HEK293 (cell line): ENCODE data around the gene PITPNC1.

Source experiments
- CTCF ChIP-seq: fragments of 450-650 bp; formaldehyde crosslinking; IDR thresholded peaks from 2 replicates; pipeline ENCODE4 v1.5.1; 2016; ENCODE audit warnings: missing biosample characterization, missing genetic modification characterization
- TSHZ1 ChIP-seq: fragments of 450-650 bp; formaldehyde crosslinking; IDR thresholded peaks from 2 replicates; pipeline ENCODE4 v1.5.1; 2016; ENCODE audit warnings: missing biosample characterization, missing genetic modification characterization, borderline replicate concordance
- YY1 ChIP-seq: fragments of 450-650 bp; formaldehyde crosslinking; IDR thresholded peaks from 2 replicates; pipeline ENCODE4 v1.5.1; 2018; ENCODE audit warnings: missing biosample characterization, missing genetic modification characterization
- ZBTB20 ChIP-seq: fragments of 450-650 bp; formaldehyde crosslinking; IDR thresholded peaks from 2 replicates; pipeline ENCODE4 v1.5.1; 2016; ENCODE audit warnings: missing biosample characterization, missing genetic modification characterization
- ZNF121 ChIP-seq: fragments of 450-650 bp; formaldehyde crosslinking; IDR thresholded peaks from 2 replicates; pipeline ENCODE4 v1.5.1; 2016; ENCODE audit warnings: missing biosample characterization, missing genetic modification characterization
- ZNF146 ChIP-seq: fragments of 450-650 bp; formaldehyde crosslinking; IDR thresholded peaks from 2 replicates; pipeline ENCODE4 v1.5.1; 2016; ENCODE audit warnings: missing biosample characterization, missing genetic modification characterization
- ZSCAN30 ChIP-seq: fragments of 450-650 bp; IDR thresholded peaks from 2 replicates; pipeline ENCODE4 v1.5.1; 2018; ENCODE audit warnings: missing biosample characterization, mild to moderate bottlenecking, missing genetic modification characterization, moderate library complexity

- TF ChIP-seq ZNF121 (tag by site-specific recombination) (no peak), ZSCAN30 (tag by site-specific recombination) (no peak), TSHZ1 (tag by site-specific recombination) (no peak), ZBTB20 (tag by site-specific recombination) (no peak), CTCF (tag by site-specific recombination) (no peak), ZNF146 (tag by site-specific recombination) (no peak), YY1 (no peak)
These were observed 58.7 kb downstream of the PITPNC1 start for GRCh38 chr17:67435786-67436185.
